ENCODE data around the gene CLTB. TPM values are rescaled to one million over a fixed set of nuclear protein-coding genes. Genes with fewer than 3 reads are reported as not detected.

Gene CLTB
- total RNA-seq, 1 experiment from 2014 or later = 58.6 TPM

DNA sequence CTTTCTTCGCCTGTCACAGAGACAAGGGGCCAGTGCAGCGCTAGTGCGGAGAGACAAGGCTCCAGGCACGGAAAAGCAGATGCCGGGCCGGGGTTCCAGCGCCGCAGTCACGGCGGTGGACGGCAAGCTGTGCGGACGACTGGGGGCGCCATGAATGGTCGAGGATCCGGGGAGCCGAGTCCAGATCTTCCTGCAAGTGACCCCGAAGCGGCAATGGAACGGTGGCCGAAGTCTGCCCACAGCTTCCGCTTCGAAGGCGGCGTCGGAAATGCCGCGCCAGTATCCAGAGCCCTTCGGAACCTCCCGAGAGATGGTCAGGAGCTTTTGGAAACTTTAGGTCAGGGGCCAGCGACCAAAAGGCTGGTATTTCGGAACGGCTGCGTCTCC lies 31.2 kb upstream of the CLTB start:
- Histone ChIP-seq H3K4me3 (replicated peaks in 1 of 2; ENCODE audit: low read depth in 1 of 2, low read length in 2 of 2) (peak overlapping the region; percentile 56 to 96), H3K9ac (ENCODE audit: low read length) (peak overlapping the region; percentile 99), H4K20me1 (ENCODE audit: insufficient read depth) (no peaks in the 10 kb centered on the region), H3K36me3 (ENCODE audit: control insufficient read depth in 1 of 2, insufficient read depth in 2 of 2, low read length in 2 of 2) (peaks cover 3 to 4% of the 10 kb centered on the region in 2 experiments; a peak in 2 of 4 replicates), H3K79me2 (ENCODE audit: insufficient read depth, low read length) (peaks cover 42% of the 10 kb centered on the region), H2AFZ (ENCODE audit: low read depth, low read length, poor library complexity, severe bottlenecking) (peak overlapping the region; percentile 46), H3K9me3 (ENCODE audit: control insufficient read depth in 1 of 2, insufficient read depth in 1 of 2, low read depth in 1 of 2, low read length in 2 of 2) (no peaks in the 10 kb centered on the region), H3K27ac (ENCODE audit: low read depth, low read length) (peak overlapping the region; percentile 80), H3K27me3 (ENCODE audit: insufficient read depth, low read length) (no peaks in the 10 kb centered on the region), H3K4me1 (ENCODE audit: control insufficient read depth in 1 of 2, insufficient read depth in 2 of 2, low read length in 2 of 2) (peaks cover 4 to 21% of the 10 kb centered on the region in 2 experiments; a peak in 3 of 4 replicates), H3K4me2 (ENCODE audit: low read length) (peak overlapping the region; percentile 93), H3K9me2 (ENCODE audit: insufficient read depth) (no peaks in the 10 kb centered on the region)
- POLR2A ChIA-PET = interaction anchor here (0.6 to 0.7 kb wide), 2 partner anchors 78 to 90 kb away, joined by 3 read pairs; no protein-coding TSS in a partner anchor
- TSS peak; percentile 93 for BruUV-seq (replicated peaks)
- CTCF ChIA-PET = interaction anchor here (1.3 to 1.9 kb wide), 4 partner anchors 9 to 729 kb away, joined by 3 to 7 read pairs (median 5); partner anchors contain the start of gene CLTB
- RAD21 ChIA-PET (ENCODE audit: low non-redundant PET in 1 of 2, low total read pairs in 2 of 2, uncharacterized antibody in 2 of 2, unreplicated experiment in 2 of 2) = no interaction called here
- ATAC-seq (peak; percentile 16; the same call in 1 of the 2 replicates), DNase-seq (ENCODE audit: low read depth, low spot score) (no peak)
- no peak for TF ChIP-seq ELF1 (IDR thresholded peaks at IDR 0.05; ENCODE audit: borderline replicate concordance, low read depth)
- no peak for TF ChIP-seq EZH2phosphoT487 (IDR thresholded peaks at IDR 0.05; ENCODE audit: borderline replicate concordance)
- no peak for TF ChIP-seq MAX (IDR thresholded peaks at IDR 0.05)
- TF ChIP-seq CBX3 (IDR thresholded peaks at IDR 0.05; ENCODE audit: low read depth) = no peak
- no peak for TF ChIP-seq REST (IDR thresholded peaks at IDR 0.05; ENCODE audit: low read depth)
- TF ChIP-seq POLR2A (IDR thresholded peaks at IDR 0.05; ENCODE audit: borderline replicate concordance, extremely low read depth, insufficient read depth, insufficient read length) = no peak
- TF ChIP-seq SP1 (IDR thresholded peaks at IDR 0.05; ENCODE audit: low read depth) = no peak
- no peak for TF ChIP-seq EZH2 (IDR thresholded peaks at IDR 0.05)
- no peak for TF ChIP-seq TCF7L2 (IDR thresholded peaks at IDR 0.05; ENCODE audit: borderline replicate concordance, extremely low read depth, insufficient read depth, insufficient read length)
- TF ChIP-seq CEBPB (IDR thresholded peaks at IDR 0.05; ENCODE audit: low read depth) = no peak
- TF ChIP-seq, protein P1, sequence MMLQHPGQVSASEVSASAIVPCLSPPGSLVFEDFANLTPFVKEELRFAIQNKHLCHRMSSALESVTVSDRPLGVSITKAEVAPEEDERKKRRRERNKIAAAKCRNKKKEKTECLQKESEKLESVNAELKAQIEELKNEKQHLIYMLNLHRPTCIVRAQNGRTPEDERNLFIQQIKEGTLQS (IDR thresholded peaks at IDR 0.05) = no peak
- intact Hi-C loops (cut with micrococcal nuclease) = loop anchor here (5.0 kb wide), 1 partner anchor 90 kb away; the partner anchor contains the start of gene RNF44
